GM12874 (cell line): ENCODE measurements around the gene VWA8.

Experiments used
- CTCF ChIP-seq: IDR thresholded peaks from 2 replicates; pipeline ENCODE4 v1.5.1; 2011; ENCODE audit warnings: low read depth, mild to moderate bottlenecking, control low read depth, low read length, moderate library complexity; ENCODE audit not compliant: insufficient read depth

Gene VWA8

DNA sequence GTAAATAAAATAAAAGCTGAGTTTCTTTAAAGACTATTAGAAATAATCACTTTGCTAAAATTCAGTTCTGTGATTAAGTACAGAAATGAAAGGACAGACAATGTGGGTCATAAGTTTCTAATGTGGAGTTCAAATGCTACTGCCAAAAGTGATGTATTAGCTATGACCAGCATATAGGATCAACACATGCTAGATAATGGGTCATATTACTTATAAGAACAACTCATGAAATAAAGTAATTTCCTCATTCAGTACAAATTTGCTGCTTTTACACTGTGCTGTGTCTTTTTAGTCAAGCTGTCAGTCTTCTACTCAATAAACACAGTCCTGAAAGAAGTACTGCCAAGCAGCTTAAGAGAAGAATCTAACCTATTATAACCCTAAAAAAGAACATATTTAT is 135.2 kb downstream of the VWA8 start:
- TF ChIP-seq CTCF, result no peak

DNA sequence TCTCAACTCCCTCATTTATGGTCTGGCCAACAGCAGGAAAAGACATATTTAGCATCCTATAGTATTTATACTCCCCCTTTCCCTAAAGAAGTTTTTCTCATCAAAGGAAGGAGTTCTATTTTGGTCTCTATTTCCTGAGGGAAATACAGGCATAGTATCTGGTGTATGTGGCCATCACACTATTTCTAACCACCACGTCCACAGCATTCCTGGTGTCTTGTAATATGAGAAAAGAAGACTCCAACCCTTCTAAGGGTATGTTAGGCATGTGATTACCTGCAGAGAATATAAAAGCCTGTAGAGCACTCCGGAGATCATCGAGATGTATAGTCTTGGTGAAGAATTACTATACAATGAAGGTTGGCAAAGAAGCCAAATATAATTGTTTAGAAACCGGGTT is 137.4 kb downstream of the VWA8 start:
- TF ChIP-seq CTCF, result no peak

GRCh38 chr13:41822560-41822959 is 138.3 kb downstream of the VWA8 start:
- TF ChIP-seq CTCF, result no peak

DNA sequence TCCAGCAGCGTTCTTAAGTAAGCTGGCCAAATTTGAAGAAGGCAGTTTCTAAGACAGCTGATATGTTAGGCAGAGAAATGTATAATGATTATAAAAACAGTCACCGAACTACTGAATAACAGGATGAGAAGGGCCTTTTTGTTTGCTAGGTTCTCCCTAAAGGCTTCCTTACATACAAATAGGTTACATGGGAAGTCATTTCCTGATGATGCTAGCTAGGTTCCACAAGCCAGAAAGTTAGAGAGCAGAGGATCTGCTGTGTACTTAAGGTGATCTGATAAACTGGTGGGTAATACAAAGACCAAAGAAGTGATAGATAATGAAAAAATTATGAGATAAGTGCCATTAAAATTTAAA is 139.7 kb downstream of the VWA8 start:
- TF ChIP-seq CTCF, result no peak

DNA sequence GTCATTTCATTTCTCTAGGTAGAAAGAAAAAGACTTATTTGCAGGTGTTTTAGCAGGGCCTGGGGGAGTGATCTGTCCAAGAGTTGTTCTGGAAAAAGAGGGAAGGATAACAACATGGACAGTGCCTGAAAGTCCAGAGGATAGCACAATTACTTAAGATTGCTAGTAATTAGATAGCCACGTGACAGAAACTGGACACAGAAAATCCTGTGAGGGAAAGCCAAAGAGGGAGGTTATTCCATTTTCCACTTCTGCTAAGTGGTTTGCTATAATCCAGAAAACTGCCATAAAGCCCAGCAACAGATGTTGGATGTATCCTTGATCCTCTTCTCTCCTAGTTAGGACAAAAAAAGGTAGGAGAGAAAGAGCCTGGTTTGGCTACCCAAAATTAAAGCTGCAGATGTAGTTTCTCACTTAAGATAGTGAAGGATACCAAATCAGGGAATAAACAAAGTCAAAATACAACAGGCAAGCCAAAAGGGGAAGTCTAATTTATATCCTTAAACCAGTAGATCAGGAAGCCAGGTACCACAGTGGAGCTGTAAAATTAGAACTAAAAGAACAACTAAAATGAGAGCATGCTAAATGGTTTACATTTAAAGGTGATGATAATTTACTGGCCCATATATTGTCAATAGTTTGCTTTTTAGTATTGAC is 140.2 kb downstream of the VWA8 start:
- no peak for TF ChIP-seq CTCF

- no peak for TF ChIP-seq CTCF
Measured at GRCh38 chr13:41816057-41816456, 144.9 kb downstream of the VWA8 start.

DNA sequence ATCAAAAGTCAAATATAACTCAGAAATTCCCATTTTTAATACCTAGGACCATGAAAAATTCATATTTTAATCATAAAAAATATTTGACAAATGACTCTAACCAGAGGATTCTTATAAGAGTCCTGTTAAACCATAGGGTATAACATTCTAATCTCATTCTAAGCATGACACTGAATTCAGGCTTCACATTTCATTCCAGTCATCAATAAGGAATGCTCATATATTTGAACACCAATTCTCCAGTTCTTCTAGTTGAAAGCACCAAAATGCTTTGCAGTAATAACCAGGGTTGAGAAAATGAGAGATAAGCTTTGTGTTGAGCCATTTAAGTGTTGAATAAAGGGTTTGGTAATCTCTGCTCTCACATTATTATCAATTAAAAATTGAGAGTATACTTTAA is 147.5 kb downstream of the VWA8 start:
- TF ChIP-seq CTCF, result no peak
